Activated CD4-positive, alpha-beta T cell treated with anti-CD3 and anti-CD28 coated beads, Interleukin-2, amount 50 U/mL, for 24 hours (primary cell): Measurements from ENCODE around the gene MYO1C.
"Not testable (repeated sequence)": the region's sequence is repeated elsewhere in the genome, so short reads cannot be mapped to it uniquely, and the experiment has no call there.

Experiments
- DNase-seq, 2 donors: peaks; one replicate each; pipeline ENCODE4 v3.0.0-alpha.2; 2020; ENCODE audit warnings: low read depth in 1 of 2, low spot score in 1 of 2

The MYO1C gene

GRCh38 chr17:1492249-1493206, at the start of gene MYO1C:
Gene MYO1C (minus strand): TSS chr17:1492686. CDS start chr17:1492487, 199 bp downstream.
- no peak for DNase-seq

- DNase-seq, result no peak
These were observed 49.0 kb upstream of the MYO1C start for GRCh38 chr17:1541367-1541904.

GRCh38 chr17:1539811-1540210, 47.3 kb upstream of the MYO1C start:
- DNase-seq, result no peak

- no peak for DNase-seq
These were observed 43.3 kb upstream of the MYO1C start for GRCh38 chr17:1535737-1536136.

GRCh38 chr17:1533661-1534325, 41.3 kb upstream of the MYO1C start:
- DNase-seq, result no peak

- DNase-seq, result no peak
These were observed 40.5 kb upstream of the MYO1C start for GRCh38 chr17:1532836-1533602.

GRCh38 chr17:1529863-1530262, 37.4 kb upstream of the MYO1C start:
- DNase-seq, result no peak

GRCh38 chr17:1526876-1527275, 34.4 kb upstream of the MYO1C start:
- DNase-seq, result not testable (repeated sequence)

GRCh38 chr17:1522626-1523025, 30.1 kb upstream of the MYO1C start:
- DNase-seq, result no peak

- no peak for DNase-seq
These were observed 28.7 kb upstream of the MYO1C start for GRCh38 chr17:1521086-1521640.

- no peak for DNase-seq
These were observed 27.2 kb upstream of the MYO1C start for GRCh38 chr17:1519678-1520077.

- DNase-seq, result no peak
These were observed 25.9 kb upstream of the MYO1C start for GRCh38 chr17:1518410-1518809.

- DNase-seq, result peak; percentile 89 to 94
These were observed 24.1 kb upstream of the MYO1C start, which contains the start of gene INPP5K for GRCh38 chr17:1516388-1517161. Gene INPP5K (minus strand): TSS chr17:1516612. CDS start chr17:1516499, 113 bp downstream.

- DNase-seq, result peak in 1 of 2 donors; percentile 46
These were observed 23.3 kb upstream of the MYO1C start for GRCh38 chr17:1515640-1516387.

GRCh38 chr17:1512351-1512750, 19.9 kb upstream of the MYO1C start:
- DNase-seq, result no peak

GRCh38 chr17:1511756-1512321, 19.4 kb upstream of the MYO1C start:
- no peak for DNase-seq

GRCh38 chr17:1511290-1511689, 18.8 kb upstream of the MYO1C start:
- DNase-seq, result no peak

- DNase-seq, result no peak
These were observed 16.9 kb upstream of the MYO1C start for GRCh38 chr17:1509290-1509881.

- DNase-seq, result not testable (repeated sequence)
These were observed 16.2 kb upstream of the MYO1C start for GRCh38 chr17:1508709-1509108.
